K562 treated with DMSO at 1 percent for 4 hours (cell line): ENCODE data around the gene RAD50. TPM values are rescaled to one million over a fixed set of nuclear protein-coding genes. Genes with fewer than 3 reads are reported as not detected.

ENCODE experiments used
- total RNA-seq: library from RNA; unstranded; fragments of 300-600 nt; gene quantifications from 2 replicates; pipeline ENCODE4 v1.2.3, GENCODE V29; 2022; ENCODE audit not compliant: insufficient read depth

RAD50 gene
- 15.6 and 16.4 TPM in 2 replicates for total RNA-seq

GRCh38 chr5:132556763-132557477, at the start of gene RAD50:
Gene RAD50, plus strand, starts transcription at chr5:132556977. Its CDS starts 348 bp downstream, at chr5:132557325.

GRCh38 chr5:132543472-132544201, 13.1 kb upstream of the RAD50 start, which contains the start of gene IL5:
Gene IL5, minus strand, starts transcription at chr5:132543522. Its CDS starts 44 bp downstream, at chr5:132543478.

GRCh38 chr5:132657676-132658380, 101.1 kb downstream of the RAD50 start, which contains the start of gene IL13:
Gene IL13, plus strand, starts transcription at chr5:132658173. Its CDS starts 14 bp downstream, at chr5:132658187.

GRCh38 chr5:132673939-132674630, 117.3 kb downstream of the RAD50 start, which contains the start of gene IL4:
Gene IL4, plus strand, starts transcription at chr5:132673989. Its CDS starts 62 bp downstream, at chr5:132674051.

Other genes with a start within 250 kb of the RAD50 start
- gene SLC22A5, start 187.3 kb upstream of the RAD50 start, total RNA-seq = 7.8 and 9.1 TPM in 2 replicates
- 20.8 and 29.4 TPM in 2 replicates for gene IRF1, start 66.2 kb upstream of the RAD50 start, total RNA-seq
- not detected in 2 replicates for gene IL5, start 13.5 kb upstream of the RAD50 start, total RNA-seq
- gene IL13, start 101.2 kb downstream of the RAD50 start, total RNA-seq = not detected in 2 replicates
- gene IL4, start 117.0 kb downstream of the RAD50 start, total RNA-seq = not detected in 2 replicates
- 1.7 and 3.5 TPM in 2 replicates for gene KIF3A, start 180.6 kb downstream of the RAD50 start, total RNA-seq
- 14.3 and 19.8 TPM in 2 replicates for gene CCNI2, start 190.4 kb downstream of the RAD50 start, total RNA-seq
- gene SEPTIN8, start 220.3 kb downstream of the RAD50 start, total RNA-seq = 90.9 and 125 TPM in 2 replicates